GM21447 (cell line): ENCODE data around the gene SELENOI.
A peak's percentile ranks its signal among the peaks of the same experiment; 100 is the strongest.

ENCODE experiments used
- ATAC-seq: cut with Tn5 transposase; IDR thresholded peaks from one replicate; pipeline ENCODE4 v1.9.1; 2021; ENCODE audit not compliant: unreplicated experiment

Gene SELENOI

GRCh38 chr2:26409785-26410184 is 63.8 kb downstream of the SELENOI start:
- no peak for ATAC-seq

- no peak for ATAC-seq
Observed at GRCh38 chr2:26410764-26411243, 64.9 kb downstream of the SELENOI start.

GRCh38 chr2:26411419-26411818 is 65.5 kb downstream of the SELENOI start:
- ATAC-seq: no peak

GRCh38 chr2:26412091-26412673 is 66.2 kb downstream of the SELENOI start:
- peak; percentile 80 for ATAC-seq

GRCh38 chr2:26414311-26414710 is 68.4 kb downstream of the SELENOI start:
- no peak for ATAC-seq

GRCh38 chr2:26421961-26422360 is 76.0 kb downstream of the SELENOI start:
- no peak for ATAC-seq

GRCh38 chr2:26422947-26423629 is 77.1 kb downstream of the SELENOI start:
- ATAC-seq: no peak

- no peak for ATAC-seq
Observed at GRCh38 chr2:26423750-26424149, 77.8 kb downstream of the SELENOI start.

GRCh38 chr2:26424221-26424620 is 78.3 kb downstream of the SELENOI start:
- no peak for ATAC-seq

GRCh38 chr2:26428846-26429245 is 82.9 kb downstream of the SELENOI start:
- no peak for ATAC-seq

GRCh38 chr2:26429779-26430578 is 84.0 kb downstream of the SELENOI start:
- no peak for ATAC-seq

- ATAC-seq: no peak
Observed at GRCh38 chr2:26430826-26431225, 84.9 kb downstream of the SELENOI start.

- ATAC-seq: no peak
Observed at GRCh38 chr2:26432363-26432762, 86.4 kb downstream of the SELENOI start.

- no peak for ATAC-seq
Observed at GRCh38 chr2:26432859-26433258, 86.9 kb downstream of the SELENOI start.

GRCh38 chr2:26435106-26435505 is 89.2 kb downstream of the SELENOI start:
- ATAC-seq: no peak

- ATAC-seq: no peak
Observed at GRCh38 chr2:26438526-26438925, 92.6 kb downstream of the SELENOI start.

- ATAC-seq: no peak
Observed at GRCh38 chr2:26438926-26439325, 93.0 kb downstream of the SELENOI start.

GRCh38 chr2:26442301-26442700 is 96.4 kb downstream of the SELENOI start:
- ATAC-seq: no peak

GRCh38 chr2:26442707-26443106 is 96.8 kb downstream of the SELENOI start:
- no peak for ATAC-seq

- ATAC-seq: no peak
Observed at GRCh38 chr2:26444236-26444635, 98.3 kb downstream of the SELENOI start.
